ENCODE data around the gene VSNL1.

DNA sequence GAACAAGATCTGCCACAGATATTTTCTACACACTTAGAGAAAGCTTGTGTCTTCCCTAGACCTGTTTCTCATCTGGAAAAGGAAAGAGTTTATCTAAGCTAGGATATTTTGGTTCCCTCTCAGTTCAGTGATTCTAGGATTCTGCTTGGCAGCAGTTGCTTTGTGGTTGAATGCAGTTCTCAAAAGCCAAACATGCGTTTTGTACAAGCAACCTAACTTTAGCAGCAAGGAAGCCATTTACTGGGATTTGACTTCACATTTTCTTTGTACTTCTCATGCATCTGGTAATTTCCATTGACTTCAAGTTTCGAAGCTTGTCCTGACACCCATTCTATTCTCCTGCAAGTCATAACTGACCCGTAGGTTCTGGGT is 33.3 kb downstream of the VSNL1 start:
- TF ChIP-seq CTCF (IDR thresholded peaks at IDR 0.05) (no peak), POLR2A (IDR thresholded peaks at IDR 0.05) (no peak)
